ENCODE data around the gene KLHL29.

Gene KLHL29

GRCh38 chr2:23399674-23400261 lies 14.8 kb downstream of the KLHL29 start:
- no peak for DNase-seq

DNA sequence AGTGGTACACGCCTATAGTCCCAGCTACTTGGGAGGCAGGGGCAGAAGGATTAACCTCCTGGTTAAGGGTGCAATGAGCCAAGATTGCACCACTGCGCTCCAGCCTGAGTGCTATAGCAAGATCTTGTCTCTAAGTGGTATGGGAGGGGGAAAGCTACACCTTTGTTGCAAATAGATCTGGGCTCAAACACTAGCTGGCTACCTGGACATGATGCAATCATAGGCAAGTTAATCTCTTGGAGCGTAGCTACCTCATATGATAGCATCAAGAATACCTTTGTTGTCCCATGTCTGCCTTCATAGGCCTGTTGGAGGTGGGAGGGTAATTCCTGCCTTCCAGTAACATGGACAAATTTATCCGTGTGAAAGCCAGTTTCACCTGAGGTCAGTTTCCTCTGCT lies 15.7 kb downstream of the KLHL29 start:
- no peak for DNase-seq

DNA sequence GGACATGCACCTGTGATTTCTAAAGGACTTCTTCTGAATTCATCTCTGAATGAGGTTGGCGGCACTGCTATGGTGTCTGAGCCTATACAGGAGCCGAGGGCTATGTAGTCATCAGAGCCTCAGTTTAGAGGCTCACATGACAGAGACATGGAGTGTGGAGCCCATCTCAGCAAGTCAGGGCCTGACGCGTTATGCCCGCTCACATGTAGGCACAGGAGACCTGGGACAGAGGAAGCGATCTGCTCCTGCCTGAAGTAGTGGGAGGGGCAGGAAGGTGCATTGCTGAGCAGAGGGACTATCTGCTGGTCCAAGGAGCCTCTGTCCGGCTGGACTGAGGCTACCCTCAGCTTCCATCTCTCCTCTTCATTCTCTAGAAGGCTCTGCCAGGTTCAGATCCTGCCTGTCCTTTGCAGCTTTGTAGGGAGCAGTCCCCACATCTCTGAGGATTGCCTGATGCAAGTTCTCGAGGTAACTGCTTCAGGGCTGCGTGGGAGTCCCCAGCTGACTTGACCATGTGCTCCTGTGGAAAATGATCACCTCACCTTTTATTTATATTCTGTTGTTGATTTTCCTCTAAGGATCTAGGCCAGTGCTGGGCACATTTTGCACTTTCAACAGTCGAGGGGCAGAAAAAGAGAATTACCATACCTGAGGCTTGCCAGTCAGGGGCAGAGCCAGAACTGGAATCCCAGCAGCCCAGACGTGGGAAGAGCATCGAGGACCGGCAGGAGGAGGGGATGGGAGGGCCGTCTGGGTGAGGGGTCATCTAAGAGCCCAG lies 16.6 kb downstream of the KLHL29 start:
- DNase-seq, result no peak

DNA sequence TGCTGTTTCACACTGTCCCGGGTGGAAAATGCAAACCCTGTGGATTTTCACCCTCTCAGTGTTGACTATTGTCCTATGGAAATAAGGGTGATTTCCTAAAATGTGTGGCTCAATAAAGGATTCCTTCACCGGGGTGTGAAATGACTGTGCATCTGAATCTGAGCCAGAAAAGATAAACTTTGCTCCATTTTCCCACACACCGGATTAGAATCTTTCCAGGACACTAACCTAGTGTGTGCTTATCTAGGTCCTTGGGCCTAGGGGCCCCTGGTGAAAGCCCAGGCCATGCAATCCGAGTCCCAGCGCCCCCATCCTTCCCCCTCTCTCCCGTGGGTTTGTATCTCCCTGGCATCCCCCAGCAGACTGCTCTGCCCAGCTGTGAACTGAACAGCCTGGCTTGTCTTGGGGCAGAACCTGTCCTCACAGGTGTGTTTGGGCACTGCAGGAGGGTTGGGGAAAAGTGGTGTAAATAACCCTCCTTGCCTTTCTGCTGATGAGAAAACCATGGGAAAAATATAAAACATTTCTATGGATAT lies 17.3 kb downstream of the KLHL29 start:
- DNase-seq, result no peak

- peak; percentile 84 for DNase-seq
These were observed 19.4 kb downstream of the KLHL29 start for GRCh38 chr2:23404426-23404825.

DNA sequence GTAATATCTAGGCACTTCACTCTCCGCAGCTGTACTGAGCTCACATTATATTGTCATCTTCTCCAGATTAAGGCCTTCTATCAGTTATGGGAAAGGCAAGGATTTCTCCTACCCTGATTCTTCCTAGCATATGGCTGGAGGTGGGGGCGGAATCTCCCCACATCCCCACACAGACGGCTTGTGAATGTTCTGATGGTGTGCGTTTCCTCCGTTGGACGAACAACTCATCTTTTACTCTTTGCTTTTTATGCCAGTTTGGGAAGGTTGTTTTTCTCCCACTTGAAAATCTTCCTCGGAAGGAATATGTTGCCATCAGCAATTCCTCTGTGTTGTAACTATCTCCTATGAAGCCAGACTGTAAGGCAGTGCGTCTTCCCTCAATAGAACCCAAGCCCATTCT lies 24.3 kb downstream of the KLHL29 start:
- DNase-seq, result no peak

DNA sequence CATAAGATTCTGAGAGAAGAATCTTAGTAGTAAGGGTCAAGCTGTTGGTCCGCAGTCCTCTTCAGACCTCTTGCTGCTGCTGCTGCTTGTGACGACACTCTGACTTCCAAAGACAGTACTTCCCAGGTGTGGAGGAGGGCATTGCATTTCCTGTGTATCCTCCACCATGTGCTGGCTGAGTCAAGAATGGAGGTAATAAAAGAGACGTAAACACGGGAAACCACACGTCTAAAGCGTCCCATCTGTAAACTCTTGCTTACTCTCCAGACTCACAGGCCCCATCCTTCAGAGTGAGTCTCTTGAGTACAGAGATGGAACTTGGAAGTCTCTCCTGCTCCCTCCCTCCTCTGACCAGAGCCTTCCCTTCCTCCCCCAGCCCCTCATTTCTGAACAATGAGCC lies 25.6 kb downstream of the KLHL29 start:
- no peak for DNase-seq

DNA sequence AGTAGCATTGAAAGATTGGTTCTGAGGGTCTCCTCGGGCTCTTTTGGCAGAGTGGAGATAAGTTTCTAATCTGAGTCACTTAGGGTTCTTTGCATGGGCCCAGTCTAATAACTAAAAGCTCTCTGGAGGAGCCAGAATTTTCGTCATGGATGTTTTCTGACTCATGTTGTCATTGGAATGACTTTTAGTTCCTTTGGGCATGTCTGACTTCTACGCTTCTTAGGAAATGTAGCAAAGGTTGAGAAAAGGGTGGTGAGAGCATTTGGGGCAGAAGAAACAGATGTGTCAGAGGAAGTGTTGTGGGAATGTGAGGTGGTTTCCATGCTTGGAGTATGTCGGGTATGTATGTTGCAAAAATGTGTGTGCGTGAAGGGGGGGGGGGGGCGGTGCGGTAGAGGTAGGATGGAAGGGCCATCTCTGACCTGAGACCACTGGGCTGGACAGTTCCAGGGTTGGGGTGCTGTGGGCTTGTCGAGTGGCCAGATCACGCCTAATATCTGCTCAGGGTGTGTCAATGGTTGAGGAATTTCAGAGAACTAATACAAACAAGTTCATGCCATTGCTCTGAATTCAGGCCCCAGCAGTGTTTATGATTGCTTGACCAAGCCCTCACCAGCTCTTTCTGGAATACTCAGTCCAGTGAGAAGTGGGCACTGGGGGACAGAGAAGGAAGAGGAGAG lies 26.9 kb downstream of the KLHL29 start:
- no peak for DNase-seq

DNA sequence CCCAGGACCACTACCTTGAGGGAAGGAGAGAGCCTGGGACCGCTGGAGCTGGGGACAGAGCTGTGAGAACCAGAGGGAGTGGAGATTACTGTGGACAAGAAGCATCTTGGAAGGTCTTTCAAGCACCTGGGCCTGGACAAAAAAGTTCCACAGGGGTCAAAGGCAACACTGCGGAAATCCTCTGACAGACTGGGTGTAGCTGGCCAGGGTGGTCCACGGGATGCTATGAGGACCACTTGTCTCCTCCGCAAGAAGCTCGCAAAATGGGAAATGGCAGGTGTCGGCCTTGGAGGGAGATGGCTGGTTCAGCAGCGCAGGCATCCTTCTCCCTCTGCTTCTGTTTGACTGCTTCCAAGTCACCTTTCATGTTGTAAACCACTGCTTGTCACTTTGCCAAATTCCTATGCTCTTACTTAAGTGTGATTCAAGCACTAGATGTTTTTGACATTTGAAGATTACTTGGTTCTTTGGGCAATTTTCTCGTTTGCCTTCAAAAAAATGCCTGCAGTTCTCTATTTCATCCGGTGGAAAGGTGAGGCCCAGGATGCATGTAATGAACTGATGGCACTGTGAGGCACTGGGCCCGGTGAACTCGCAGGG lies 27.7 kb downstream of the KLHL29 start:
- DNase-seq, result no peak

GRCh38 chr2:23413641-23414040 lies 28.7 kb downstream of the KLHL29 start:
- no peak for DNase-seq

DNA sequence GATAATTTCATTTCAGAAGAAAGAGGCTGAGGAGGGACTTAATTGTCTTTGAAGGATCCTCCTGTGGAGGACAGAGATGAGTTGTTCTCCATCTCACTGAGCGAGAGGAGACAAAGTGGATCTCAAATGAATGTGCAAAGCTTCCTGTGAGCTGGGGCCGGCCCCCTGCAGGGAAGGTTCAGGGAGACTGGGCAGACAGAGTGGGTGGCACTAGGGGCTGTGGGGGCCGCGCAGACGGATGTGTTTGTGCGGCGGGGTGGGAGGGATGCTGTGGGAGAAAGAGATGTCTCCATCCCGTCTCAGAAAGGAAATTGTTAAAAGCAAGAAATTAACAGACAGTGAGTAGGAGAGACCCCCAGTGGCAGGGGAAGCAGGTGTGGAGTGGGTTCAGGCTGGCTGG lies 29.1 kb downstream of the KLHL29 start:
- DNase-seq, result no peak

DNA sequence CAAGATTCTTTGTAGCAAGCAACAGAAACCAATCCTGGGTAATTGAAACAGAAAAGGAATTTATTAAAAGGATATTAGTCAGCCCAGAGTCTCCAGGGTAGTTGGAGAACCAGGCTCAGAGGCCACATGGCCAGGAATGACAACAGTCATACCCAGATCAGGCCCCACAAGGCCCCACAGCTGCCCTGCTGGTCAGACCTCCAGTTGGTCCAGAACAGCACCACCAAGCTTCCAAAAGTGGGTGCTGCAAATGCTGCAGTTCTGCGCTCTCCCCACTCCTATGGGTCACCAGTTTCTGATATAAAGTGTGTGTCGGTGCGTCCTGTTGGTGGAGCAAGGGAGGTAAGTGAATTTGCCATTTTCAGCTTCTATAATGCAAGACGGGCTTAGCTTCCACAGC lies 29.9 kb downstream of the KLHL29 start:
- DNase-seq, result no peak

- no peak for DNase-seq
These were observed 32.3 kb downstream of the KLHL29 start for GRCh38 chr2:23417310-23417709.

GRCh38 chr2:23418056-23418455 lies 33.1 kb downstream of the KLHL29 start:
- DNase-seq, result no peak

DNA sequence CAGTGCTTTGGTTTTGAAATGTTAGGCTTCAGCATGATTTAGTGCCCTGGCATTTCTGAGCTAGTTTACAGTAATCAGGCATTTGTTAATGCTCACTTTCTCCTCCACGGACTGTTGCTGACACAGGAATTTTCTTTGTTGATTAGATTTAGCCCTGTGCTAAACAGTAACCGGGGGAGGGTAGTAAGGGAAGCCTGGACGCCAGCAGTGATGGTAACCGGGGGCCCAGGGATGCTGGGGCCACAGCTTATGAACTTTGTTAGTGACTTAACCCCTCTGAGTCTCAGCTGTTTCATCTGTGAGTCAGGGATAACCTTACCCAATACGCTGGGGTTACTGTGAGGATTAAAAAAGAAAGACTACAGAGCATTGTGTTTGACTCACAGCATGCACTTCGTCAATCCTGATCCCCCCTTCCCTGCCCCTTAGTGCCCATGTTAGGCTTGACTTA lies 33.5 kb downstream of the KLHL29 start:
- no peak for DNase-seq

DNA sequence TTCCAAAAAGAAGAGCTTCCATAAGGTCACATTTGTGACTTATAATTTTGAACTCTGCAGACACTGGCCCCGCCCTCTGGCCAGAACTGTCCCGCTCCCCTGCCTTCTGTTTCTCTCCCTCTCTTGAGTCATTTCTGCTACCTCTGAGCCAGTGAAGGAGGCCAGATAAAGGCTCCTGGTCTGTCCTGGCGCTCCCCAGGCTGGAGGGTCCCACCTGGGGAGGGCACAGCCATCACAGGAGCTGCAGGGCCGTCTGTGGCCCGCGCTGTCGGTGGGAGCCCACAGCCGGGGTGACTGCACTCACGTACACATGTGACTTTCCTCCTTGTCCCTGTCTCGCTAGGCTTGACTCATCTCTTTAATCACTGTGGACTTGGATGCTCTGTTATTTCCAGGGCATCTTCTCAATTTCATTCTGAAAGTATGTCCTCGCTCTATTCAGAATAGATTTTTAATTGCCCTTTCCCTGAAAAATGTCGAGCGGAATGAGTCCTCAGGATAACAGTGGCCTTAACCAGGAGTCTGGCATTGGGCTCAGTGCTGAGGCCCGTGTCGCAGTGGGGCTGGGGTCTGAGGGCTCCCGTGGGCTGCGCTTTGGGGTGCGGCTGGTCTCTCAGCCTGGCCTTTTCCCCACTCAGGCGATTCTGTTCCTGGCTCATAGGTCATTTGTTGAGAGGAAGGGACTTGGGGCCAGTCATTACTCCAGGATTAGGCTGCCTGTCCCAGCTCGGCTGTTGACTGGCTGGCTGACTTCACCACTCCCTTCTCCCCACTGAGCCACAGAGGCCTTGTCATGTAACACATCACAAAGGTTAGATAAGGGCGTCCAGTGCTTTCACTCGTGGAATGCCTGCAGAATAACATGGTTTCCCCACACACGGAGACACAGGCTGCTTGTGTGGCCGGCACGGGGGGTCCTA lies 34.5 kb downstream of the KLHL29 start:
- DNase-seq, result no peak

- DNase-seq, result no peak
These were observed 35.3 kb downstream of the KLHL29 start for GRCh38 chr2:23420091-23420839.

GRCh38 chr2:23420840-23421476 lies 36.0 kb downstream of the KLHL29 start:
- DNase-seq, result no peak

DNA sequence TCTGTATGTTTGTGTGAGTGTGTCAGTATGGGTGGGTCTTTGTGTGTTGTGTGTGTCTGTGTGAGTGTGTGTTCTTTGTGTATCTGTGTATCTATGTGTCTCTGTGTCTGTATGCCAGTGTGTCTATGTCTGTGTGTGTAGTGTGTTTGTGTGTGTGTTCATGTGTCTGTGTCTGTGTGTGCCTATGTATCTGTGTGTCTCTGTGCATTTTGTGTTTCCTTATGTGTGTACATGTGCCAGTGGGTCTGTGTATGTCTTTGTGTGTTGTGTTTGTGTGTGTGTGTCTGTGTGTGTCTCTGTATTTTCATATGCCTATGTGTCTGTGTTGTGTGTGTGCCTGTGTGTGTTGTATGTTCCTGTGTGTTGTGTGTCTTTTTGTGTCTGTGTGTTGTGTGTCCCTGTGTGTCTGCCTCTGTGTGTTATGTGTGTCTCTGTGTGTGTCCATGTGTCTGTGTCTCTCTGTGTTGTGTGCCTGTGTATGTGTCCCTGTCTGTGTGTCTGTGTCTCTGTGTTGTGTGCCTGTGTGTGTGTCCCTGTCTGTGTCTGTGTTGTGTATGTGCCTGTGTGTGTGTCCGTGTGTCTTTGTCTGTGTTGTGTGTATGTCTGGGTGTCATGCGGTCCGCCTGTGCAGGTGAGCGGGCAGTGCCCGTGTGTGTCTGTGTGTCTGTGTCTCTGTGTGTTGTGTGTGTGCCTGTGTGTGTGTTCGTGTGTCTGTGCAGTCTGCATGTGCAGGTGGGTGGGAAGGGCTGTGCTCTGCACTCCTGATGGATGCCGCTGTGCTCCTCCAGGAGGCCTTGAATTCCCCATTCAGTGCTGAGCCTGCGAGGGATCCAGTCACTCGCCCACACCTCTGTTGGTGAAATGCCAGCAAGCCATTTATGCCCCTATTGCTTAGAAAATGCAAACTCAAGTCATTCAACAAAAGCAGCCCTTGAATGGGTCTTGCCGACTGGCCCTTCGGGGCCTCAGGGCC lies 37.4 kb downstream of the KLHL29 start:
- DNase-seq, result no peak

Data from eye (tissue), 1 donor.